AG09309 (cell line): Measurements from ENCODE around the gene HS3ST2.

ENCODE experiments used
- DNase-seq: peaks from one replicate; pipeline ENCODE4 v3.0.0-alpha.2; 2010; ENCODE audit warnings: low read depth
- H3K4me3 ChIP-seq: 2 replicates; pipeline ENCODE4 v1.5.1; 2011; ENCODE audit warnings: mild to moderate bottlenecking, low read depth, low read length, moderate library complexity; ENCODE audit not compliant: control insufficient read depth
- TF ChIP-seq, protein P1 (sequence below): IDR thresholded peaks from 2 replicates; pipeline ENCODE4 v1.5.1; 2011; ENCODE audit warnings: mild to moderate bottlenecking, low read depth, low read length, inconsistent platforms; ENCODE audit not compliant: insufficient read depth, control insufficient read depth; ENCODE audit errors: missing control alignments

The HS3ST2 gene

DNA sequence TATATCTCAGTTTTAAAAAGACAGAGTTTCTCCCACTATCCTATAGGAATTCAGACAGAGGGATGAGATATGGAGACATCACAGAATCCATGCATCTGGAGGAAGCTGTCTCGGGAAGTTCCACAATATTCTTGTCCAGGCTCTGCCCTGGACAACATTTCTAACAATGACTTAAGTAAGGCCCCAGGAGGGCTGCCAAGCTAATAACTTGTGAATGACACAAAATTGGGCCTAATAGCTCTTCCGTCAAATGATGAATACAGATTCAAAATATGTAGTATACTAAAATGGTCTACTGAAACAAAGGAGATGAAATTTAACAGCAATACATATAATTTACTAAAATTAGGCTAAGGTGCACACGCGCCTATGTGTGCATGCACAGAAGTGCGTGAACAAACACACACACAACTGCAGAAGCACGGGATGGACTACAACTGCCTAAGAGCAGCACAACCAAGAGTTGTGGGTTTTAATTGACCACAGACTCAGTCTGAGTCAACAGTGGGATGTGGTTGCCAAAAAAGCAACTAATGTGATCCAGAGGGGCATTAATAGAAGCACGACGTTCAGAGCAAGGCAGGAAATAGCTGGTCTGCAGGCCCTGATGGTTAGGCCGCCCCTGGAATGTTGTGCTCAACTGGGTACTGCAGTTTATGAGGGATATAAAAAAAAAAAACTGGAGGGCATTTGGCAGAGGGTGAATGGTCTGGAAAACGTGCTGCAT lies 26.3 kb upstream of the HS3ST2 start:
- no peak overlapping the region for H3K4me3 ChIP-seq
- TF ChIP-seq, protein P1, sequence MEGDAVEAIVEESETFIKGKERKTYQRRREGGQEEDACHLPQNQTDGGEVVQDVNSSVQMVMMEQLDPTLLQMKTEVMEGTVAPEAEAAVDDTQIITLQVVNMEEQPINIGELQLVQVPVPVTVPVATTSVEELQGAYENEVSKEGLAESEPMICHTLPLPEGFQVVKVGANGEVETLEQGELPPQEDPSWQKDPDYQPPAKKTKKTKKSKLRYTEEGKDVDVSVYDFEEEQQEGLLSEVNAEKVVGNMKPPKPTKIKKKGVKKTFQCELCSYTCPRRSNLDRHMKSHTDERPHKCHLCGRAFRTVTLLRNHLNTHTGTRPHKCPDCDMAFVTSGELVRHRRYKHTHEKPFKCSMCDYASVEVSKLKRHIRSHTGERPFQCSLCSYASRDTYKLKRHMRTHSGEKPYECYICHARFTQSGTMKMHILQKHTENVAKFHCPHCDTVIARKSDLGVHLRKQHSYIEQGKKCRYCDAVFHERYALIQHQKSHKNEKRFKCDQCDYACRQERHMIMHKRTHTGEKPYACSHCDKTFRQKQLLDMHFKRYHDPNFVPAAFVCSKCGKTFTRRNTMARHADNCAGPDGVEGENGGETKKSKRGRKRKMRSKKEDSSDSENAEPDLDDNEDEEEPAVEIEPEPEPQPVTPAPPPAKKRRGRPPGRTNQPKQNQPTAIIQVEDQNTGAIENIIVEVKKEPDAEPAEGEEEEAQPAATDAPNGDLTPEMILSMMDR, result peak; percentile 10
- DNase-seq, result peak; percentile 88

DNA sequence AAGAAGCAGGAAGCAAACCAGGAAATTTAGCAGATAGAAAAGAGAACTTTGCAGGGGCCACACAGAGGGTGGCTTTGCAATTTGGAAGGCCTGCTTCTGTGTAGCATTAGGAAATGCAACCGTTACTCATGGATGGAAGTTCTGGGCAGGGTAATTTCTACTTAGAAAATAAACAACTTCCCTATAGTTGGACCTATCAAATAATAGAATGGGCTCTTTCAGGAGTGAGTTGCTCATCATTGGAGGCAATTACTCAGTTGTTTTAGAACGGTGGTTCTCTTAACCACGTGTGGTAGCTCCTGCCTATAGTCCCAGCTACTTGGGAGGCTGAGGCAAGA lies 25.8 kb upstream of the HS3ST2 start:
- TF ChIP-seq, protein P1, result no peak
- DNase-seq, result no peak
- H3K4me3 ChIP-seq, result no peak overlapping the region

- no peak for DNase-seq
- no peak overlapping the region for H3K4me3 ChIP-seq
- TF ChIP-seq, protein P1, result no peak
Measured at GRCh38 chr16:22789281-22789945, 24.5 kb upstream of the HS3ST2 start.

GRCh38 chr16:22797551-22797950 lies 16.4 kb upstream of the HS3ST2 start:
- DNase-seq, result no peak
- no peak overlapping the region for H3K4me3 ChIP-seq
- TF ChIP-seq, protein P1, result no peak

DNA sequence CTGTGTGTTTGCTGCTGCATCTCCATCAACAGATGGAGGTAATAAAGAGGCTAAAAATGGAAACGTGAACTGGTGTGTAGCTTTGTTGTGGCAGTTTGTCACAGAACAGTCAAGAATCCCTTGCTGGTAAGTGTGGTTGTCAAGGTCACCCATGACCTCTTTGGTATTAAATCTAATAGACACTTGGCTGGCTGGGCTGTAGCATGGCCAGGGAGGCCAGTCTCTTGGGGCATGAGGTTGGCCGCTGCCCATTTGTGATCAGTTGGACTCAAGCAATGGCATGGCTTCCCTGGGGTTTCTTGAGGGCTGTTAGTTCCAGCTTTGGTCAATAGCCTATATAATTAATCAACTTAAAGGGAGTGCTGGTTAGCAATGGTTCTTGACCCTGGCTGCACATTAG lies 14.8 kb upstream of the HS3ST2 start:
- TF ChIP-seq, protein P1, result no peak
- H3K4me3 ChIP-seq, result no peak overlapping the region
- no peak for DNase-seq

DNA sequence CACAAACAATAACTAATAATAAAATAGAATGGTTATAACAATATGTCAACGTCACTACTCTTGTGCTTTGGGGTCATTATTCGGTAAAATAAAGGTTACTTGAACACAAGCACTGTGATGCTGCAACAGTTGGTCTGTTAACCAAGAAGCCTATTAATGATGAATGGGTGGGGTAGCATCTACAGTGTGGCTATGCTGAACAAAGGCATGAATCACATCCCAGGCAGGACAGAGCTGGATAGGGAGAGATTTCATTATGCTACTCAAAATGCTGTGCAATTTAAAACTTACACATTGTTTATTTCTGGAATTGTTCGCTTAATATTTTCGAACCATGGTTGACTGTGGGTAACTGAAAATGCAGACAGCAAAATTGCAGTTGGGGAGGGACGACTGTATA lies 9.1 kb upstream of the HS3ST2 start:
- DNase-seq, result no peak
- no peak overlapping the region for H3K4me3 ChIP-seq
- TF ChIP-seq, protein P1, result no peak
